H1 (cell line): ENCODE data around the gene KCNQ1. TPM values are rescaled to one million over a fixed set of nuclear protein-coding genes. Genes with fewer than 3 reads are reported as not detected.

ENCODE experiments used
- CHD1 ChIP-seq: IDR thresholded peaks from 2 replicates; pipeline ENCODE4 v1.6.1; 2012; ENCODE audit warnings: low read depth, low read length, improper control_type of control experiment
- EZH2 ChIP-seq: fragments of 200-600 bp; sonication (generic); IDR thresholded peaks from 2 replicates; pipeline ENCODE4 v1.7.1; 2012; ENCODE audit warnings: low read depth, mild to moderate bottlenecking, moderate library complexity, low read length, inconsistent platforms; ENCODE audit not compliant: severe bottlenecking
- HDAC6 ChIP-seq: IDR thresholded peaks from one replicate; pipeline ENCODE4 v1.7.1; 2012; ENCODE audit warnings: low read depth, mild to moderate bottlenecking, inconsistent platforms, low read length, moderate library complexity
- JUND ChIP-seq: IDR thresholded peaks from 2 replicates; pipeline ENCODE4 v1.6.1; 2011; ENCODE audit warnings: mild to moderate bottlenecking, improper control_type of control experiment, low read length
- PHF8 ChIP-seq: fragments of 200-600 bp; sonication (generic); conservative IDR thresholded peaks from 2 replicates; pipeline ENCODE4 v1.7.1; 2012; ENCODE audit warnings: low read depth, mild to moderate bottlenecking, inconsistent platforms, low read length, moderate library complexity
- POLR2AphosphoS5 ChIP-seq: IDR thresholded peaks from 2 replicates; pipeline ENCODE4 v1.6.1; 2011; ENCODE audit warnings: low read depth, low read length
- SRF ChIP-seq: IDR thresholded peaks from 2 replicates; pipeline ENCODE4 v1.6.1; 2011; ENCODE audit warnings: mild to moderate bottlenecking, low read depth, low read length, moderate library complexity
- polyA plus RNA-seq, 7 experiments: library from polyadenylated mRNA; depleted of rRNA in 3 of 7; stranded (reverse) in 5 of 7; unstranded in 2 of 7; fragments of >200 nt in 5 of 7; fragments of 200-250 nt in 2 of 7; gene quantifications; 1 replicate in 5 of 7; 2 replicates in 1 of 7; 4 replicates in 1 of 7; pipeline versions ENCODE4 v1.2.1 to v1.2.3, GENCODE V29; 2011 to 2013; ENCODE audit warnings: missing spikeins in 2 of 7, mixed read lengths in 2 of 7
- total RNA-seq: library from RNA; stranded (reverse); fragmentation: NEBNext Ultra II Directional; extraction: Animal tissue kit (Norgen Biotek cat#: 25700); gene quantifications from 2 replicates; pipeline ENCODE4 v1.2.1, GENCODE V29; 2021

The KCNQ1 gene
- total and polyA plus RNA-seq, 2 of the 8 experiments (the other 6 are each of a cell fraction or from before 2014, with no cell fraction given) = 1.9 to 2.0 TPM

DNA sequence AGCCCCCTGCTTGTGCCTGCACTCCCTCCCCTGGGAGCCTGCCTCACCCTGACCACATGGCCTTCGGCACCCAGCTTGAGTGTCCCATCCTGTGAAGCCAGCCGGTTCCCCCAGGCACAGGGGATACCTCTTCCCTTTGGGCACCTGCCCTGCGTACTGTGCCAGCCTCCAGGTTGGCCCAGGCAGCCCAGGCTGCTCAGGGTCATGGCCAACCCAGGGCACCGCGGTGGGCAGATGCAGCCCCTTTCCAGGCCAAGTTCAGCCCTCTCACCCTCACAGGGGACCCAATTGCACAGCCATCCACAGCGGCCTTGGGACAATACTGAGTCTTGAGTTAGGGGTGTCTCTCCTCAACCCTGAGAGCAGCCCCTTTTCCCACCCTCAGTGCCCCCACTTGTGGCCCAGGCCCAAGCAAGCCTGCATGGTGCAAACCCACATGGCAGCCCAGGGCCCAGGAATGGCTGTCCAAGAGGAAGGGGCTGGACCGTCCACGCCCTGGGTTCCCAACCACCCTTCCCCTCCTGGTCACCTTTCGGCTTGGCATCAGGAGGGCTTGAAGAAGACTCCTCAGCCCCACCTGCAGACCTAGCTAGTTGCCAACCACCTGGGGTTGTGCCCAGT is 353.0 kb downstream of the KCNQ1 start (continued):
- TF ChIP-seq HDAC6 (no peak), CHD1 (no peak), EZH2 (no peak), JUND (no peak), SRF (no peak), POLR2AphosphoS5 (no peak), PHF8 (no peak)
